B cell (primary cell): Measurements from ENCODE around the gene OR2D3. TPM values are rescaled to one million over a fixed set of nuclear protein-coding genes. Genes with fewer than 3 reads are reported as not detected.

Experiments
- ATAC-seq: fragments of 200-7000 bp; cut with Tn5 transposase; one replicate; pipeline ENCODE4 v1.10.0; 2021; ENCODE audit warnings: low read depth, mild to moderate bottlenecking, moderate number of reproducible peaks, moderate library complexity
- CTCF ChIA-PET: fragments of 350-600 bp; sonication (Branson Sonifier 250); formaldehyde crosslinking; loops from one replicate; lab custom pipeline; 2021; ENCODE audit warnings: antibody characterized with exemption, inconsistent platforms; lab: Charles Lee
- POLR2A ChIA-PET: fragments of 350-600 bp; sonication (Branson Sonifier 250); formaldehyde crosslinking; loops from one replicate; lab custom pipeline; 2021; ENCODE audit warnings: antibody characterized with exemption; lab: Charles Lee
- DNase-seq: peaks from one replicate; pipeline ENCODE4 v3.0.0; 2013
- H2AFZ ChIP-seq: 2 replicates; pipeline ENCODE4 v1.6.1; 2012; ENCODE audit warnings: mild to moderate bottlenecking, low read depth, low read length; ENCODE audit not compliant: insufficient read depth, poor library complexity, severe bottlenecking
- H3K27ac ChIP-seq, 2 donors: 1 replicate in 1 of 2; 2 replicates in 1 of 2; pipeline ENCODE4 v1.5.1; 2012 to 2013; ENCODE audit warnings: low read length in 2 of 2, mild to moderate bottlenecking in 2 of 2, moderate library complexity in 1 of 2
- H3K27me3 ChIP-seq, 4 experiments: fragments of 200-600 bp in 1 of 4; sonication (generic) in 1 of 4; replicated peaks in 1 of 4; 1 replicate in 2 of 4; 2 replicates in 2 of 4; pipeline versions ENCODE4 v1.6.1 to v1.7.0; 2013 to 2016; ENCODE audit warnings: low read length in 3 of 4, mild to moderate bottlenecking in 2 of 4, mixed read lengths in 1 of 4, moderate library complexity in 1 of 4; ENCODE audit not compliant: insufficient read depth in 4 of 4, control insufficient read depth in 3 of 4; ENCODE audit errors: control extremely low read depth in 1 of 4
- H3K36me3 ChIP-seq, 2 experiments: replicated peaks in 1 of 2; 1 replicate in 1 of 2; 2 replicates in 1 of 2; pipeline versions ENCODE4 v1.6.1 to v1.7.1; 2013; ENCODE audit warnings: low read length in 1 of 2; ENCODE audit not compliant: insufficient read depth in 2 of 2, control insufficient read depth in 1 of 2; ENCODE audit errors: control extremely low read depth in 1 of 2, extremely low read depth in 1 of 2
- H3K4me1 ChIP-seq, 2 donors: fragments of 200-600 bp in 1 of 2; sonication (generic) in 1 of 2; 1 replicate in 1 of 2; 2 replicates in 1 of 2; pipeline versions ENCODE4 v1.5.1 to v1.6.1; 2013 to 2017; ENCODE audit warnings: low read length in 2 of 2; ENCODE audit not compliant: control insufficient read depth in 2 of 2, insufficient read depth in 2 of 2
- H3K4me2 ChIP-seq: replicated peaks from 2 replicates; pipeline ENCODE3; 2012; ENCODE audit warnings: mild to moderate bottlenecking, low read depth, low read length; ENCODE audit not compliant: poor library complexity, severe bottlenecking
- H3K4me3 ChIP-seq, 5 experiments: fragments of 200-600 bp in 1 of 5; sonication (generic) in 1 of 5; 1 replicate in 3 of 5; 2 replicates in 2 of 5; pipeline versions ENCODE4 v1.5.1 to v1.7.0; 2011 to 2016; ENCODE audit warnings: low read length in 4 of 5, mild to moderate bottlenecking in 4 of 5, low read depth in 2 of 5, control low read depth in 1 of 5, moderate library complexity in 1 of 5; ENCODE audit not compliant: insufficient read depth in 1 of 5; ENCODE audit errors: control extremely low read depth in 1 of 5, extremely low read depth in 1 of 5
- H3K79me2 ChIP-seq: fragments of 200-600 bp; sonication (generic); one replicate; pipeline ENCODE4 v1.6.0; 2016; ENCODE audit warnings: low read length; ENCODE audit not compliant: control insufficient read depth, insufficient read depth
- H3K9ac ChIP-seq: fragments of 200-600 bp; sonication (generic); 2 replicates; pipeline ENCODE4 v1.6.1; 2017; ENCODE audit warnings: mild to moderate bottlenecking, low read length, moderate library complexity
- H3K9me3 ChIP-seq, 3 donors: one replicate each; pipeline versions ENCODE4 v1.6.1 to v1.7.1; 2013; ENCODE audit warnings: low read length in 2 of 3; ENCODE audit not compliant: control insufficient read depth in 2 of 3, insufficient read depth in 1 of 3; ENCODE audit errors: control extremely low read depth in 1 of 3
- H4K20me1 ChIP-seq: 2 replicates; pipeline ENCODE4 v1.6.0; 2012; ENCODE audit warnings: mild to moderate bottlenecking, low read length; ENCODE audit not compliant: insufficient read depth, control insufficient read depth, poor library complexity, severe bottlenecking
- H3K27ac Mint-ChIP-seq: one replicate; pipeline ENCODE4 v1.8.0; 2021; ENCODE audit warnings: mixed read lengths
- H3K27me3 Mint-ChIP-seq: one replicate; pipeline ENCODE4 v1.8.0; 2021; ENCODE audit warnings: mixed read lengths
- H3K4me1 Mint-ChIP-seq: one replicate; pipeline ENCODE4 v1.8.0; 2021; ENCODE audit warnings: mixed read lengths
- H3K4me3 Mint-ChIP-seq: one replicate; pipeline ENCODE4 v1.8.0; 2021; ENCODE audit warnings: mixed read lengths
- H3K9me3 Mint-ChIP-seq: one replicate; pipeline ENCODE4 v1.8.0; 2022; ENCODE audit warnings: mixed read lengths; ENCODE audit not compliant: insufficient read depth
- EZH2 ChIP-seq: IDR thresholded peaks from 2 replicates; pipeline ENCODE4 v1.6.1; 2012; ENCODE audit warnings: borderline replicate concordance, low read depth, mild to moderate bottlenecking, moderate library complexity, low read length; ENCODE audit not compliant: insufficient read depth, poor library complexity, severe bottlenecking
- WGBS: methylation state at CpG from one replicate; pipeline ENCODE4 v1.1.5; 2013; ENCODE audit warnings: missing lambda C conversion rate; ENCODE audit not compliant: insufficient coverage; 5-methylcytosine and 5-hydroxymethylcytosine counted together
- intact Hi-C: fragments of 100-400 bp; cut with micrococcal nuclease; formaldehyde crosslinking; loops from one replicate; pipeline ENCODE4 v1.10.0; 2022
- polyA plus RNA-seq: library from polyadenylated mRNA; depleted of rRNA; stranded (reverse); fragments of >200 nt; gene quantifications from 2 replicates; pipeline ENCODE4 v1.2.3, GENCODE V29; 2012
- total RNA-seq, 2 donors: library from RNA; stranded (reverse); fragments of 120-200 nt in 1 of 2; gene quantifications; 1 replicate in 1 of 2; 2 replicates in 1 of 2; pipeline versions ENCODE4 v1.2.3 to v1.2.4, GENCODE V29; 2013 to 2022
- TF ChIP-seq, protein P1 (sequence below): fragments of 200-600 bp; IDR thresholded peaks from one replicate; pipeline ENCODE4 v1.8.0; 2022; ENCODE audit warnings: antibody characterized with exemption, mild to moderate bottlenecking

The OR2D3 gene
- total and polyA plus RNA-seq, 2 donors (not counting 1 experiment from before 2014, with no cell fraction given): not detected

DNA sequence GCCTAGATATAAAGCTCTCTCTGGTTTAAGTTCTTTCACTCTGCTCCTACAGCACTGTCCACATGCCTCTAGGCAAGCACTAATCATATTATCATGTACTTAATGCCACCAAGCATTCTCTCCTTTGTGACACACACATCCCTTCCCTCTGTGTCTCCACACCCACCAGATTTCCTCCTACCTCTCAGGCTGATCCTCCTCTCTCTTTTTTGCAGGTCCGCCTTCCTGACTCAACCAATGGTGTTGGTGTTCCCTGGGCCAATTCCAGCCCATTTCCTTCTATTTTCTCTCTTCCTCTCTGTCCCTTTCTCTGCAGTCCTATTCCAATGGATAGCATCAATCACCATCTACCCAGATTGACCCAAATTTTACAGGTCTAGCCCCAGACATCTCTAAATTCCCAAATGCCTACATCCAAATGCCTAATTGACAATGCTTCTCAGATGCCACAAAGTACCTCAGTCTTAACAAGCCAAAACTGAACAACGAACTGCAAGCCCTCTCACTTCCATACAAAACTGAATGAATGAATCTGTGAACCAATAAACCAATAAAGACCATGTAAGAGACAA, 4.9 kb downstream of the OR2D3 start:
- Mint-ChIP-seq H3K4me1 (peaks cover 19% of the 10 kb centered on the region), H3K9me3 (no peaks in the 10 kb centered on the region), H3K4me3 (peak overlapping the region; percentile 96), H3K27me3 (no peaks in the 10 kb centered on the region), H3K27ac (peak overlapping the region; percentile 59)
- Histone ChIP-seq H3K9ac (peak overlapping the region; percentile 67), H3K9me3 (peaks cover 0 to 6% (median 0%) of the 10 kb centered on the region in 3 donors), H4K20me1 (no peaks in the 10 kb centered on the region), H3K4me2 (peak overlapping the region; percentile 76), H3K36me3 (no peaks in the 10 kb centered on the region), H3K27ac (no peak overlapping the region), H3K4me1 (peaks cover 11 to 19% of the 10 kb centered on the region in 2 donors), H2AFZ (peak overlapping the region; percentile 67), H3K4me3 (peak overlapping the region in 4 of 5 experiments; percentile 63 to 77 (median 68)), H3K79me2 (no peaks in the 10 kb centered on the region), H3K27me3 (peaks cover 0 to 22% (median 2%) of the 10 kb centered on the region in 4 experiments)
- no peak for TF ChIP-seq EZH2
- TF ChIP-seq, protein P1, sequence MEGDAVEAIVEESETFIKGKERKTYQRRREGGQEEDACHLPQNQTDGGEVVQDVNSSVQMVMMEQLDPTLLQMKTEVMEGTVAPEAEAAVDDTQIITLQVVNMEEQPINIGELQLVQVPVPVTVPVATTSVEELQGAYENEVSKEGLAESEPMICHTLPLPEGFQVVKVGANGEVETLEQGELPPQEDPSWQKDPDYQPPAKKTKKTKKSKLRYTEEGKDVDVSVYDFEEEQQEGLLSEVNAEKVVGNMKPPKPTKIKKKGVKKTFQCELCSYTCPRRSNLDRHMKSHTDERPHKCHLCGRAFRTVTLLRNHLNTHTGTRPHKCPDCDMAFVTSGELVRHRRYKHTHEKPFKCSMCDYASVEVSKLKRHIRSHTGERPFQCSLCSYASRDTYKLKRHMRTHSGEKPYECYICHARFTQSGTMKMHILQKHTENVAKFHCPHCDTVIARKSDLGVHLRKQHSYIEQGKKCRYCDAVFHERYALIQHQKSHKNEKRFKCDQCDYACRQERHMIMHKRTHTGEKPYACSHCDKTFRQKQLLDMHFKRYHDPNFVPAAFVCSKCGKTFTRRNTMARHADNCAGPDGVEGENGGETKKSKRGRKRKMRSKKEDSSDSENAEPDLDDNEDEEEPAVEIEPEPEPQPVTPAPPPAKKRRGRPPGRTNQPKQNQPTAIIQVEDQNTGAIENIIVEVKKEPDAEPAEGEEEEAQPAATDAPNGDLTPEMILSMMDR: no peak
- 100% methylated on average over 1 of the region's 2 CpGs for WGBS
- ChIA-PET CTCF (no interaction called here), POLR2A (no interaction called here)
- intact Hi-C loops: loop anchor here (10.0 kb wide), 1 partner anchor 171 kb away; no protein-coding TSS in a partner anchor
- peak; percentile 13 for ATAC-seq
- DNase-seq: no peak
